ENCODE data around the gene PPFIBP1.

The PPFIBP1 gene

GRCh38 chr12:27523642-27524493 lies at the start of gene PPFIBP1:
TSS of gene PPFIBP1 (plus strand) at chr12:27524206. CDS start at chr12:27633397, 109,191 bp downstream.
- peak; percentile 95 to 97 for DNase-seq

GRCh38 chr12:27474344-27474743 lies 49.7 kb upstream of the PPFIBP1 start:
- DNase-seq = no peak

- DNase-seq = no peak
Measured at GRCh38 chr12:27477049-27477448, 47.0 kb upstream of the PPFIBP1 start.

- no peak for DNase-seq
Measured at GRCh38 chr12:27478949-27479348, 45.1 kb upstream of the PPFIBP1 start.

- DNase-seq = no peak
Measured at GRCh38 chr12:27480016-27480415, 44.0 kb upstream of the PPFIBP1 start.

GRCh38 chr12:27486961-27487360 lies 37.0 kb upstream of the PPFIBP1 start:
- DNase-seq = no peak

GRCh38 chr12:27488479-27488878 lies 35.5 kb upstream of the PPFIBP1 start:
- DNase-seq = no peak

- no peak for DNase-seq
Measured at GRCh38 chr12:27491226-27491625, 32.8 kb upstream of the PPFIBP1 start.

GRCh38 chr12:27493260-27493940 lies 30.6 kb upstream of the PPFIBP1 start:
- no peak for DNase-seq

- no peak for DNase-seq
Measured at GRCh38 chr12:27497446-27497845, 26.6 kb upstream of the PPFIBP1 start.

- DNase-seq = no peak
Measured at GRCh38 chr12:27498149-27498548, 25.9 kb upstream of the PPFIBP1 start.

- DNase-seq = no peak
Measured at GRCh38 chr12:27498761-27499160, 25.2 kb upstream of the PPFIBP1 start.

- no peak for DNase-seq
Measured at GRCh38 chr12:27499377-27499776, 24.6 kb upstream of the PPFIBP1 start.

GRCh38 chr12:27500546-27500945 lies 23.5 kb upstream of the PPFIBP1 start:
- no peak for DNase-seq

- DNase-seq = no peak
Measured at GRCh38 chr12:27502021-27502435, 22.0 kb upstream of the PPFIBP1 start.

- DNase-seq = no peak
Measured at GRCh38 chr12:27504507-27504906, 19.5 kb upstream of the PPFIBP1 start.

- no peak for DNase-seq
Measured at GRCh38 chr12:27505109-27505508, 18.9 kb upstream of the PPFIBP1 start.

GRCh38 chr12:27505761-27506160 lies 18.2 kb upstream of the PPFIBP1 start:
- DNase-seq = no peak

- DNase-seq = no peak
Measured at GRCh38 chr12:27506645-27507189, 17.3 kb upstream of the PPFIBP1 start.

- DNase-seq = peak in 1 of 2 donors; percentile 49
Measured at GRCh38 chr12:27508736-27509431, 15.1 kb upstream of the PPFIBP1 start.

GRCh38 chr12:27511031-27511722 lies 12.8 kb upstream of the PPFIBP1 start:
- DNase-seq = peak in 1 of 2 donors; percentile 59

- no peak for DNase-seq
Measured at GRCh38 chr12:27511723-27512045, 12.3 kb upstream of the PPFIBP1 start.

All from hippocampal formation (tissue), 2 donors.